ENCODE measurements around the gene PSMB11. TPM values are rescaled to one million over a fixed set of nuclear protein-coding genes. Genes with fewer than 3 reads are reported as not detected.

The PSMB11 gene
- total and polyA plus RNA-seq, 2 donors (not counting 1 experiment from before 2014, with no cell fraction given): not detected

GRCh38 chr14:23047034-23047634 is 5.1 kb downstream of the PSMB11 start:
- no peak overlapping the region for H3K9ac ChIP-seq (ENCODE audit: low read length)
- ATAC-seq (ENCODE audit: low read depth) (no peak), DNase-seq (no peak)
- H3K4me1 ChIP-seq (ENCODE audit: control insufficient read depth in 2 of 2, insufficient read depth in 2 of 2, low read length in 2 of 2): no peaks in the 10 kb centered on the region
- intact Hi-C loops (cut with micrococcal nuclease): no loop called here
- no peak overlapping the region for H3K4me3 Mint-ChIP-seq
- no peak overlapping the region for H3K27ac Mint-ChIP-seq
- H3K27me3 ChIP-seq (replicated peaks in 1 of 4; ENCODE audit: control extremely low read depth in 1 of 4, control insufficient read depth in 3 of 4, insufficient read depth in 4 of 4, low read length in 3 of 4): peaks cover 0 to 4% (median 0%) of the 10 kb centered on the region in 4 experiments
- H4K20me1 ChIP-seq (ENCODE audit: control insufficient read depth, insufficient read depth, low read length, poor library complexity, severe bottlenecking): no peaks in the 10 kb centered on the region
- H3K27ac ChIP-seq (ENCODE audit: low read length in 2 of 2): no peak overlapping the region
- H3K79me2 ChIP-seq (ENCODE audit: control insufficient read depth, insufficient read depth, low read length): no peaks in the 10 kb centered on the region
- TF ChIP-seq EZH2 (IDR thresholded peaks at IDR 0.05; ENCODE audit: borderline replicate concordance, insufficient read depth, low read depth, low read length, poor library complexity, severe bottlenecking) (no peak), CTCF (IDR thresholded peaks at IDR 0.05) (no peak)
- CTCF ChIA-PET: interaction anchor here (1.0 to 1.7 kb wide), 2 partner anchors 11 to 514 kb away, joined by 5 read pairs; no protein-coding TSS in a partner anchor
- no peak overlapping the region for H2AFZ ChIP-seq (ENCODE audit: insufficient read depth, low read depth, low read length, poor library complexity, severe bottlenecking)
- no peaks in the 10 kb centered on the region for H3K36me3 ChIP-seq (replicated peaks in 1 of 2; ENCODE audit: control extremely low read depth in 1 of 2, control insufficient read depth in 1 of 2, extremely low read depth in 1 of 2, insufficient read depth in 2 of 2, low read length in 1 of 2)
- H3K9me3 Mint-ChIP-seq (ENCODE audit: insufficient read depth): no peaks in the 10 kb centered on the region
- POLR2A ChIA-PET: no interaction called here
- no peak overlapping the region for H3K4me3 ChIP-seq (ENCODE audit: control extremely low read depth in 1 of 5, extremely low read depth in 1 of 5, insufficient read depth in 1 of 5, low read depth in 2 of 5, low read length in 4 of 5)
- WGBS (ENCODE audit: insufficient coverage): 87% methylated on average over 5 of the region's 6 CpGs
- H3K4me1 Mint-ChIP-seq: no peaks in the 10 kb centered on the region
- H3K4me2 ChIP-seq (replicated peaks; ENCODE audit: low read depth, low read length, poor library complexity, severe bottlenecking): no peak overlapping the region
- H3K9me3 ChIP-seq (ENCODE audit: control extremely low read depth in 1 of 3, control insufficient read depth in 2 of 3, insufficient read depth in 1 of 3, low read length in 2 of 3): no peaks in the 10 kb centered on the region
- H3K27me3 Mint-ChIP-seq: no peaks in the 10 kb centered on the region
